ENCODE measurements around the gene SLX9.

DNA sequence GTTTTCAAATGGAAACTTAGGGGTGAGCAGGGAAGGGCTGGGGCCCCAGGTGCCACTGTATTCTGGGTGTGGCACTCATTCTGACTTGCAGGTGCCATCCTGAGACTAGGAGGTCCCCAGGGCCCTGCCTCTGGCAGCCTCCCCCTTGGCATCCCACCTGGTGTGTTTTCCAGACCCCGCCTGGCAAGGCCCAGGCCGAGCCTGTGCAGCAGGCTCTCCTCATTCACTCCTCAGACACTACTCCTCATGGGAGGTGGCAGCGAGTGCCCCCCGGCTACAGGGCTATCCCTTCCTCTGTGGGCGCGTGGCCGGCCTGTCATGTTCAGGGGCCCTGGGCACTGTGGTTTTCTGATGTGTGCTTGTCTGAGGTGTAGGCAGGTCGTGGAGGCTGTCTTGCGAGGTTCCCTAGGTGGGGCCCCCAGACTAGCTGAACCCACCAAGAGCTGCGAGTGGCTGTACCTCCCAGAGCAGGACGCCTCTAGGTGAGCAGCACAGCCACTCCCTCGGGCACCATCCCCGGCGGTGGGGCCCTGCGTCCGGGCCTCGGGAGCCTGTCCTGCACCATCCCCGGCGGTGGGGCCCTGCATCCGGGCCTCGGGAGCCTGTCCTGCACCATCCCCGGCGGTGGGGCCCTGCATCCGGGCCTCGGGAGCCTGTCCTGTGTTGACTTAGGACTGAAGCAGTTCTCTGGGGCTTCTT is 13.2 kb downstream of the SLX9 start:
- TF ChIP-seq, protein P1, sequence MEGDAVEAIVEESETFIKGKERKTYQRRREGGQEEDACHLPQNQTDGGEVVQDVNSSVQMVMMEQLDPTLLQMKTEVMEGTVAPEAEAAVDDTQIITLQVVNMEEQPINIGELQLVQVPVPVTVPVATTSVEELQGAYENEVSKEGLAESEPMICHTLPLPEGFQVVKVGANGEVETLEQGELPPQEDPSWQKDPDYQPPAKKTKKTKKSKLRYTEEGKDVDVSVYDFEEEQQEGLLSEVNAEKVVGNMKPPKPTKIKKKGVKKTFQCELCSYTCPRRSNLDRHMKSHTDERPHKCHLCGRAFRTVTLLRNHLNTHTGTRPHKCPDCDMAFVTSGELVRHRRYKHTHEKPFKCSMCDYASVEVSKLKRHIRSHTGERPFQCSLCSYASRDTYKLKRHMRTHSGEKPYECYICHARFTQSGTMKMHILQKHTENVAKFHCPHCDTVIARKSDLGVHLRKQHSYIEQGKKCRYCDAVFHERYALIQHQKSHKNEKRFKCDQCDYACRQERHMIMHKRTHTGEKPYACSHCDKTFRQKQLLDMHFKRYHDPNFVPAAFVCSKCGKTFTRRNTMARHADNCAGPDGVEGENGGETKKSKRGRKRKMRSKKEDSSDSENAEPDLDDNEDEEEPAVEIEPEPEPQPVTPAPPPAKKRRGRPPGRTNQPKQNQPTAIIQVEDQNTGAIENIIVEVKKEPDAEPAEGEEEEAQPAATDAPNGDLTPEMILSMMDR (IDR thresholded peaks at IDR 0.05; ENCODE audit: borderline replicate concordance, extremely low read depth, low read length, poor library complexity, severe bottlenecking) = no peak
- TF ChIP-seq EZH2 (IDR thresholded peaks at IDR 0.05; ENCODE audit: borderline replicate concordance, low read depth, low read length, severe bottlenecking) = no peak

Data from DND-41 (cell line).